DMS153 treated with DMSO at 0.1 percent for 48 hours (cell line): Measurements from ENCODE around the gene PDIA2.
A peak's percentile ranks its signal among the peaks of the same experiment; 100 is the strongest.
"Not testable (repeated sequence)": the region's sequence is repeated elsewhere in the genome, so short reads cannot be mapped to it uniquely, and the experiment has no call there.

Source experiments
- DNase-seq: peaks from one replicate; lab custom pipeline; 2025; ENCODE audit not compliant: unreplicated experiment; lab: John Stamatoyannopoulos, UW

PDIA2 gene

DNA sequence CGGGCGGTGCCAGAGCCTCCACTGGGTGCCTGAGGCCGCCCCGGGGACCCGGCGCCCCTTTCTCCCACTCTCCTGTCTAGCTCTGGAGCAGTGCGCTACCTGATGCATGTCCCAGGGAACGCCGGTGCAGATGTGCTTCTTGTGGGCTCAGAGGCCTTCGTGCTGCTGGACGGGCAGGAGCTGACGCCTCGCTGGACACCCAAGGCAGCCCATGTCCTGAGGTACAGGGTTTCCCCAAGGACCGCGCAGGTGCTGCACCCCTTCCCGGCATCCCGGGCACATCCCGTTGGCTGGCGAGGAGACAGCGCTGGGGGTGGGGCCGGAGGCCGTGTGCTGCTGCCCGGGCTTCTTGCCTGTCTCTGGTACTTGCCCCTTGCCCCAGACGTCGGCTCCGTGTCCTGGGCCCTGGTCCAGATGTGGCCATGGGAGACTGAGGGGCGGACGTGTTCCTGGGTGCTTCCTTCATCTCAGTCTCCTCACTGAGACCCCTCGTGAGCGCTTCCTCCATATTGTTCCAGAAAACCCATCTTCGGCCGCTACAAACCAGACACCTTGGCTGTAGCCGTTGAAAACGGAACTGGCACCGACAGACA is 19.7 kb upstream of the PDIA2 start:
- no peak for DNase-seq

GRCh38 chr16:263944-264343 is 19.0 kb upstream of the PDIA2 start:
- no peak for DNase-seq

DNA sequence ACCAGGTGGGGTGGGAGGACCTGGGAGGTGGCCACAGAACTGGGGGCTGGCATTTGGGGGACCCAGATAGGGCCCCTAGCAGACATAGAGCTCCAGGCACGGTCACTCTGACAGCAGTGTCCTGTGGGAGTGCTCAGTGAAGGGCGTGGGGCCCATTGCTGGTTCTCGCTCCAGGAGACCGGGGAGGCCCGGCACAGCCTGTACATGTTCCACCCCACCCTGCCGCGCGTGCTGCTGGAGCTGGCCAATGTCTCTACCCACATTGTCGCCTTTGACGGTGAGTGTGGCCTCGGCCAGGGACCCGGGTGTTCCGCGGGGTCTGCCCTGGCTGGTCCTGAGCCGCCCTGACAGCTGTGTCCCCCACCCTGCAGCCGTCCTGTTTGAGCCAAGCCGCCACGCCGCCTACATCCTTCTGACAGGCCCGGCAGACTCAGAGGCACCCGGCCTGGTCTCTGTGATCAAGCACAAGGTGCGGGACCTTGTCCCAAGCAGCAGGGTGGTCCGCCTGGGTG is 18.5 kb upstream of the PDIA2 start:
- no peak for DNase-seq

GRCh38 chr16:265002-265529 is 17.9 kb upstream of the PDIA2 start:
- DNase-seq = no peak

GRCh38 chr16:265711-266110 is 17.3 kb upstream of the PDIA2 start:
- no peak for DNase-seq

GRCh38 chr16:266258-267164 is 16.5 kb upstream of the PDIA2 start:
- DNase-seq = no peak

DNA sequence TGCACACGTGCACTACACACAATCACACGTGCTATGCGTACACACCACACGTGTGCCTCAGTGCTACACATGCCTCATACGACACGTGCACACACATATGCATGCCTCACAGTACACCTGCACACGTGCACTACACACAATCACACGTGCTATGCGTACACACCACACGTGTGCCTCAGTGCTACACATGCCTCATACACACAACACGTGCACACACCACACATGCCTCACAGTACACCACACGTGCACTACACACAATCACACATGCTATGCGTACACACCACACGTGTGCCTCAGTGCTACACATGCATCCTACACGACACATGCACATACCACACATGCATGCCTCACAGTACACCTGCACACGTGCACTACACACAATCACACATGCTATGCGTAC is 15.4 kb upstream of the PDIA2 start:
- DNase-seq = not testable (repeated sequence)

DNA sequence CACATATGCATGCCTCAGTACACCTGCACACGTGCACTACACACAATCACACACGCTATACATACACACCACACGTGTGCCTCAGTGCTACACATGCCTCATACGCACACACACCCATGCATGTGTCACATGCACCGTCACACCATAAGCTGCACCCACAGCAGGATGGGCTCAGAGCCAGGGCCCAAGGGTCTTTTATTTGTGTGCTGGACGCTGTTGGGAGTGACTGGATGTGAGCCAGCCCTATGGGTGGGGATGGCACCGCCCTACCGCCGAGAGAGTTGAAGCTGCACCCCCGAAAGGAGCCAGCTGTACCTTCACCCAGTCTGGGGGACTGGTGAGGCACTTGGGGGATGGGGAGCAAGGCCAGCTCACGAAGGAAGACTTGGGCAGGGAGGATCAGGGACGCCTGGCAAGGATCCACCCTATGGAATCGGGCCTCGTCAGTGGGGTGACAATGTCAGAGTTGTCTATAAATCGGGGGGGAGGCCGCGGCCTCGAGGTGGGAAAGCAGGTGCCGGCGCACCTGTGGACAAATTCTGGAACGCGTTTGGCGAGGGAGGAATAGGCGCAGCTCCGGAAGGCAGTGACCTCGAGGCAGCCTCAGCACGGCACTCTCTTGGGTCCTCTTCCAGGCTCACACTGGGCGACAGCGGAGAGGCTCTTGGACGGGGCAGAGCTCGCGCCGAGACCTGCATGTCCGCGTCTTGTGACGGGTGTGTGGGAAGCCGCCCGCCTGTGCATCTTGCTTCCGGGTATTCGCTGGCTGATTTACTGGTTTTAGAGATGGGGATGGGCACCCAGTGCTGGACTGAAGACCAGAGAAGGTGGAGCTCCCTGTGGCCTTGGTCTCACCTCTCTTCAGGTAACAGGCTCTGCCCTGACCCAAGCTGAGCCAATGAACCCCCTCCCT is 14.6 kb upstream of the PDIA2 start:
- no peak for DNase-seq

DNA sequence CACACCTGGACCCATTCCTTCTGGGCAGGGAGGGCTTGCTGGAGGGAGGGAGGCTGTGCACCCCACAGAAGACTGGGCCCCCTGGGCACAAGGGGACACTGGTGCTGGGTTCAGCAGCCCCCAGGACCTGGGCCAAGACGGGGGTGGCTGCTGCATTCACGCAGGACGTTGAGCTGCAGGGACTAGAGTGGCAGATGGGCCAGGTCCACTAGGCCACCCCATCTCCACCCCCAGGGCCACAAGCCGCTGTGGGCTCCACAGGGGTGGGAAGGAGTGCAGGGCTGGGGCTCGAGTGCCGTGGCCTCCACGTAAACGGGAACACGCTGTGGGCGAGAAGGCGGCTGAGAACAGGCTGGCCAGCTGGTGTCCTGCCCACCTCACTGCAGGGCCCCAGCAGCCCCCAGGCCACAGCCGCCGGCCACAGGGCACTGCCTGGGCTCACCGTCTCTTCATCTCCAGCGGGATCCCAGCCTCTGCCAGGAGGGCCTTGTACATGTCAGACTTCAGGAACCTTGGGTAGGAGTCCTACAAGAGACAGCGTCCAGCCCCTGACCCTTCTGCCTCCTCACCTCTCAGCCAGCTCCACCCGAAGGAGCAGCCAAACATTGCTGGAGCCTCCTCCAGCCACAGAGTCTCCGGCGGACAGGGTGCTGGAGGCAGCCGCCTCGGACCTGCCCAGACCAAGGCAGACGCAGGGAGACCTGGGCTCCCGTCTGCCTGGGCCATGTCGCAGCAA is 13.7 kb upstream of the PDIA2 start:
- no peak for DNase-seq

DNA sequence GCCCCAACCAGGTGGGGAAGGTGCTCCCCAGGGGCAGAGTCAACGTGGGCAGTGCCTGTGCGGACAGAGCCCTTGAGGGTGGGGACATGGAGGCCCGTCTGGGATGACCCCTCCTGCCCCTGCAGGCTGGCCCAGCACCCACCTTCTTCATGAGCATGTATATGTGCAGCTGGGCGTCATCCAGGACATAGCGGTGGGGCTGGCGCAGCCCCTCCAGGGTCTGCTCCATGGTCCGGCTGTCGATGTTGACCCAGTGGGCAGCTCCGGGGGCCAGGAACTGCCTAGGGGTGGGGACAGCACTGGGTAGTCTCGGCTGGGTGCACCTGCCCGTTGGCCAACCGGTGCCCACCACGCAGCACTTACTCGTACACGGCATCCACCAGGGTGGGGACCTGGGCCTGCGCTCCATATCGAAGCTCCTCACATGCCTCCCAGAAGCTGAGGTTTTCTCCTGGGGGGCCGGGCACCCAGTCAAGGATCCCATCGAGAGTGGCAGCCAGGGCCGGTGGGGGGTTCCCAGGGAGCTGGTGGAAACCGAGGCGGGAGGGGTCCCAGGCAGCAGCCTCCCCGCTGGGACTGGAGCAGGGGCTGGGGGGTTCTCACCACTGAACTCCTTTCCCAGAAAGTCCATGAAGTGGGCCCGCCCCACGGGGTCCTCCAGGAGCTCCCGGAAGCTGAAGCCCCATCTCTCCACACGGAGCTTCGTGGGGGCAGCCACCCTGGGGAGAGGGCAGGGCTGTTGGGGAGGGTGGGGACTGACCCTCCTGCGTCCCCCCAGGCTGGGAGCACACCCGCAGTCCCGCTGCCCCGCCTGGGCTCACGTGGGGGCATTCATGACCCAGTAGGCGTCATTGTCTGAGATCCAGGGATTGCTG is 12.3 kb upstream of the PDIA2 start:
- no peak for DNase-seq

- no peak for DNase-seq
Observed at GRCh38 chr16:272633-273546, 10.1 kb upstream of the PDIA2 start.

- DNase-seq = no peak
Observed at GRCh38 chr16:273547-274421, 9.2 kb upstream of the PDIA2 start.

GRCh38 chr16:275041-275641 is 7.8 kb upstream of the PDIA2 start:
- no peak for DNase-seq

DNA sequence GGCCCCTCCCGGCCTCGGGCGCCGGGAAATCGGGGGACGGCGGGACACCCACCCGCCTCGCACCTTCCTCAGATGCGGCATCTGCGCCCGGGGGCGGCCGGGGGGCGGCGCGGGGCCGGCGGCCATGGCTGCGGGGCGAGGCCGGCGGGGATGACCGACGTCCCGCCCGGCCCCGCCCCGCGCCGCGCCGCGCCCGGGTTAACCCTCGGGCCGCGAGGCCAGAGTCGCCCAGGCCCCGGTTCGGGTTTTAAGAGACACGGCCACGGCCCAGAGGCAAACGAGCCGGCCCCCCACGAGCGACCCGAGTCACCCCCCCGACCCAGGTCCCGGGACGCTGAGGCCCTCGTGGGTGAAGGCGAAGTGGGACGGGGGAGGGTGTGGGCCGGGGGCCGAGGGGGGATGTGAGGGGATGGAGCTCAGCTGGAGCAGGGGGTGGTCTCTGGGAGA is 7.2 kb upstream of the PDIA2 start, which contains the start of gene RGS11:
Gene RGS11, minus strand, starts transcription at position 159 of the 447 bp plus-strand sequence. Its CDS starts 33 bp downstream, at position 126.
- no peak for DNase-seq

DNA sequence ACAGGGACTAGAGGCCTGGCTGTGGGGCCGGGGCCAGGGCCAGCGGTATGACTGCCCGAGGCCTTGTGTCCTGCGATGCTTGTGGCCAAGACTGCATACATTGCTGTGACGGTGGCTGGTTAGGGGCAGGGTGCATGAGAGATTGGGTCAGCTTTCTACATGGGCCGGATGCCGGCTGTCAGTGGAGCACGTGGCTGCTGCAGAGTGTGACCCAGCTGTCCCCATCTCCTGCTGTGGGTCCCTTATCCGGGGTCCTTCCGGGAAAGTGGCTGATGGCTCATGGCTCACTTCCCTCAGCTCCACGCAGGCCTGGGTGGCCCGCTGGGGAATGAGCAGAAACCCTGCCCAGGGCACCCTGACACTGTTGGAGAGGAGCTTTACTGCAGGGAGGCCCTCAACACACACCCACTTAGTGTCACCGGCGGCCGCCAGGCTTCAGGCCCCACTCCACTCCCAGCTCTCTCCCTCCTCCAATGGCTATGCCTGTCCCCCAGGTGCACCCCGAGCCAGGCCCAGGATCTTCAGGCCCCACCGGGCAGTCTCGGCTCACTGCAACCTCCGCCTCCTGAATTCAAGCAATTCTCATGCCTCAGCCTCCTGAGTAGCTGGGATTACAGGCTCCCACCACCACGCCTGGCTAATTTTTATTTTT is 6.4 kb upstream of the PDIA2 start:
- no peak for DNase-seq

DNA sequence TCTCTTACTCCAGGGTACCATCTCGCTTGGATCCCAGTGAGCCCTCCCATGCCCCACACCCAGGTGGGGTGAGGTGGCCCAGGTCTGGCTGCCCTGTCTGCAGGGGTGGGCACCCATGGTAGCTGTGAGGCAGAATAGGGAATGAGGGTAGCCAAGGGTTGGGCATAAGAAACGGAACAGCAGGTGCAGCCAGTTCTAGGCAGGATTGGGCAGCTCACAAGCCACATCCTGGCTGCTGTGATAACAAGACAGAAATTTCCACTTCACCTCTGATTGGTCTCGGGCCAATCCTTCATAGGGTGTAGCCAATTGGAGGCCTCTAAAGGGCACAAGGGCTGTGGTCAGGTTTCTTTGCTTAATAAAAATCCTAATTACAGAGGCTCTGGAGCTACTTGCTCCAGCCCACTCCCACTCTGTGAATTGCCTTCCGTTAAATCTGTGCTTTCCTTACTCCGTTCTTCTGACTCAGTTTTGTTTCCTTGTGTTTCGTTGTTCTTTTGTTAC is 4.0 kb upstream of the PDIA2 start:
- peak; percentile 26 for DNase-seq
